Measurements from ENCODE around the gene GP2. TPM values are rescaled to one million over a fixed set of nuclear protein-coding genes. Genes with fewer than 3 reads are reported as not detected.

The GP2 gene
- not detected in 2 replicates for total RNA-seq

DNA sequence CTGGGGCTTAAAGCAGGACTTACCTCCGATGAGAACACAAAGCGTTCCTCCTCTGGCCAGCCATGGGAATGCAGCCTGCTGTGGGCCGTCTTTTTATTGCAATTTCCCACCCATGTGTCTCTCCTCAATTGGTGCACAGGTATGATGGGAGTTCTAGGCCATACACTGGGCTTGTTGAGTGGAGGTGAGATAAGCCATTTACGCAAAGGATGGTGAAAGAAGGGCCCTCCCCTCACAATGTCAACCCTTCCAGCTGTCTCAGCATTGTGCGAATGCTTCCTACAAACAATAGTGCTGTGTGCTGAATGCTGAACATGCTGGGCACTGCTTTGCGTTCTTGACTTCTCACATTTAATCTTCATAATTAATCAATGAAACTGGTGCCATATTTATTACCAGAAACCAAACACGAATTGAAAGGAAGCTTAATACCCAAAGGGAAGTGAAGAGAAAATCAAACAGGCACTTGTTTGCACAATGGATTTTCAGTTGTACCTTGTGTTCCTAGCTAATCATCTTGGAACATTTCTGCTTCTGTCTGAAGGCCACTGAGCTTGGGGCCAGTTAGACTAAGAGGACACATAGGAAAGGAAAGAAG is at the start of gene GP2:
TSS of gene GP2 (minus strand) at position 70 of the 598 bp plus-strand sequence. CDS start 1,082 bp downstream, outside the sequence.

DNA sequence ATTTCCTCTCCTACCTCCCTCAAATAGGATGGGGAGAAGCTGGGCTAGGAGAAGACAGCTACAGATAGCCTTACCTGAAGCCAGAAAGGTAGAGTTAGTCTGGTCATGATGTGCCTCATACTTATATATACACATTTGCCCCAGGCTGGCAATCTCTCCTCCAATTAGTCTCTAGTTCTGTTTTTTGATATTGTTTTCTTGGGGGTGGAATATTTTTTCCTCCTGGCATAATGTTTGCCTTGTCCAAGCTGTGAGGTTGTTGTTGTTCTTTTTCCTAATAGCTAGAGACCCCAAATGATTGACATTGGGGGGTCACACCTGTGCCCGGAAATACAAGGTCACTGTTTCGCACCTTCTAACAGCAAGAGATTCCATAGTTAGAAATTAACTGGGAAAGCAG is 25.3 kb upstream of the GP2 start, which contains the start of gene UMOD:
TSS of gene UMOD (minus strand) at position 101 of the 400 bp plus-strand sequence. CDS start 1,978 bp downstream, outside the sequence.

Other genes with a start within 250 kb of the GP2 start
- not detected in 2 replicates for gene UMOD, start 25.2 kb upstream of the GP2 start, total RNA-seq
- gene PDILT, start 77.2 kb upstream of the GP2 start, total RNA-seq = not detected in 2 replicates
- not detected in 2 replicates for gene ACSM5, start 82.0 kb upstream of the GP2 start, total RNA-seq
- gene ACSM2A, start 124.0 kb upstream of the GP2 start, total RNA-seq = not detected in 2 replicates
- not detected in 2 replicates for gene ACSM2B, start 248.9 kb upstream of the GP2 start, total RNA-seq

All from nasal cavity respiratory epithelium epithelial cell of viscerocranial mucosa (primary cell).